NCI-H128 (cell line): ENCODE data around the gene SPNS3.

Source experiments
- DNase-seq: peaks from one replicate; lab custom pipeline; 2025; ENCODE audit not compliant: unreplicated experiment; lab: John Stamatoyannopoulos, UW

SPNS3 gene

DNA sequence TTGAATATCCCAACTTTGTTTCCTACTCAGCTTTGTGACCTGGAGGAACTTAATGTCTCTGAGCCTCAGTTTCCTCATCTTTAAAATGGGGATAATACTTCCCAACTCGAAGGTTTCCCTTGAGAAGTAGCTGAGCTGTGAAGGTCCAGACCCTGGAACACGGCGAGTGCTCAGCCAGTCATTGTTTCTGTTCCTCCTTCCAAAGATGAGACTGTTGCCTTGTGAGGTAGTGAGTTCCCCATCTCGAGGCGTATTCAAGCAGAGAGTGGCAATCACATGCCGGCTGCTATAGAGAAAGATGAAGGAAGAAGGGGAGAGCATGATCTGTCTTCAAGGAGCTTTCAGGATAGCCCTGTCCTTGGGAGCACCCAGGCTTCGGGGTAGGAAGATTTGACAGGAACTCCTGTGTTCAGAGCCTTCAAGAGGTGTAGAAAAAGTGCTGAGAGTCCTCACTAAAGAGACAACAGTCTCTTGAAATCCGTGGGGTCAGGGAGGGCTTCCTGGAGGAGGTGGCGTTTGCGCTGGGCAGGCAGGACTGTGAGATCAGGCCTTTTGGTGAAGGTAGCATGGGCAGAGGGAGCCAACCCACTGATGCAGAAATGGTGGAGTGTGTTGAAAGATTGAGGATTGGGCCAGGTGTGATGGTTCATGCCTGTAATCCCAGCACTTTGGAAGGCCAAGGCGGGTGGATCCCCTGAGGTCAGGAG lies 92.1 kb downstream of the SPNS3 start:
- no peak for DNase-seq

DNA sequence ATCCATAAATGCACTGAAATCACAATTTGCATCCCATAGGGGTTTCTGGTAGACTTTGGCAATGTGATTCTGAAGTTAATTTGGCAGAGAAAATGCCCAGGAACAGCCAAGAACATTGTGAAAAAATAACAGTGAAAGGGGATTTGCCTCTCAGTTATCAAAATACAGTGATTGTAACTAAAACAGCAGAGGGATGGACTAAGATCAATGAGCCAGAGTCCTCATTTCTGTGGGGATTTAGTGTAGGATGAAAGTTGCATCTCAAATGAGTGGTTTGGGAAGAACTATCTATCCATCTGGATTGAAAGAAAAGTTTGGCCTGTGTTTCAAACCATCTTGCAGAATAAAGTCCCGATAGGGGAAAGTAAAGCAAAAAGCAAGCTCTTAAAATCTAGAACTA lies 93.4 kb downstream of the SPNS3 start:
- DNase-seq, result no peak

DNA sequence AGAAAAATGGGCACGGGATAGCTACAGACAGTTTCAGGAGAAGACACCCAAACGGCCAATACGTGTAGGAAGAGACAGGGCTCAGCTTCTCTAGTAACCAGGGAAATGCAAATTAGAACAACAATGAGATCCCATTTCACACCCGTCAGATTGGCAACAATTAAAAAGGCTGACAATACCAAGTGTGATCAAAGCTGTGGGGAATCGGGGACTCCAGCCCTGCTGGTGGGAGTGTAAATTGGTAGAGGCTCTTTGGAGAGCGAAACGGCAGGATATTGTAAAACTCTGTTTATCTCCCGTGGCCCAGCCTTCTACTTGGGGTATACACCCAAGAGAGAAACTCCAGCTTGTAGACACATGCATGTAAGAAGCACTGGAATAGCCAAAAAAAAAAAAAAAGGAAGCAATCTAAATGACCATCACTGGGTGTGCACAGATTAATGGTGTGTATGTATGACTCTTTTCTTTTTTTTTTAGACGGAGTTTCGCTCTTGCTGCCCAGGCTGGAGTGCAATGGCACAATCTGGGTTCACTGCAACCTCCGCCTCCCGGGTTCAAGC lies 93.9 kb downstream of the SPNS3 start:
- DNase-seq, result no peak

DNA sequence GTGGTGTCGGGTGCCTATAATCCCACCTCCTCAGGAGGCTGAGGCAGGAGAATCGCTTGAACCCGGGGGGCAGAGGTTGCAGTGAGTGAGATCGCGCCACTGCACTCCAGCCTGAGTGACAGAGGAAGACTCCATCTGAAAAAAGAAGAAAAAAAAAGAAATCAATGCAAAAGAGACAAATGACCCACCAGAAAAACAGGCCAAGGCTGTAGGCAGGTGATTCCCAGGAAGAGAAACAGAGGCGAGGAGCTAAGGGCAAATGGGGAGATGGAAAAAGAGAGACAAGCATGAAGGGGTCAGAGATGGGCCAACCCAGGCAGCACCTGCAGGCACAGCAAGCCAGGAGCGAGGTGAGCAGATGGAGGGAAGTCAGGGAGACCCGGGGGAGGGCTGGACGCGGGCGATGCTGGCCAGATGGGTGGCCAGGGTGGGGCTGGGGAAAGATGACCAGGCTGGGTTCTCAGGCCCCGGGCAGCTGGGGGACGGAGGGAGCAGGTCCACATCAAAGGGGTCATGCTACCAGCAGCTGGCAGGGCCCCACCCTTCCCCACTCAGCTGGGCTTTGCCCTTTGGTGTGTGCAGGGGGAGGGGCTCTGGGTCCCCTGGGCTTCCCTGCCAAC lies 95.9 kb downstream of the SPNS3 start:
- no peak for DNase-seq

DNA sequence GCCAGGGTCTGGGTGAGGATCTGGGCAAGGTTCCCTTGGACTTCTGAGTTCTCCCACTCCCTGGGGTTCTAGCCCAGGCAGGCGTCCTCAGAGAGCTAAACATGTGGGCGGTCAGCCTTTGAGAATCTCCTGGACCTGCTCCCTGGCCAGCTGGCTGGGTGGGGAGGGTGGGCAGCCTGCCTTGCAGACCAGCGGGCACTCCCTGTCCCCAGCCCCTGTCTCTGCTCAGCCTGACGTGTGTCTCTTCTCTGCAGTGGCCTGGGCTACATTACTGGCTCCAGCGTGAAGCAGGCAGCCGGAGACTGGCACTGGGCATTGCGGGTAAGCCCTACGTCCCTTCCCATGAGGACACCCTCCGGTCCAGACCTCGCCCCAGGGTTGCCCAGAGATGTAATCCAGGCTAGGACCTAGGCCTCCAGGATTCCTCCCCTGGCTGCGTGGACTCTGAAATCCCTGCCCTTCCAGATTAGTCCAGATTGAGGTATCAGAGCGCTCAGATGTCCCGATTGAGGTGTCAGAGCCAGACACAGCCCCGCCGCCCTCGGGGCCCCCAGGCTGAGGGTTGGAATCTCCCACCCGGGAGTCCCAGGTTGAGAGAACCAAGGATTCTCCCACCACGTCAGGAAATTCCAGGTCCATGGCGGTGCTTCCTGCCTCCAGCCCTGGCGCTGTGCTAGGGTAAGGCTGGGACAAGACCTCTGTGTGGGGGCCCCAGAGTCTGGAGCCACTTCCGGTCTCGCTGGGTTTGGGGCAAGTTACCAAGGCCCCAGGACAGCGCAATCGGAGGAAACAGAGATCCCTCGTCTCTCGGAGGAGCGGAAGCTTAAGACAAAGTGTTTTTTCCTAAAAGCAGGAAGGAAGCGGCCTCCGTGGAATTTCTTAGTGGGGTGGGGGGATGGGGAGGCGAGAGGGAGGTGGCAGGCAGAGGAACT lies 97.3 kb downstream of the SPNS3 start:
- DNase-seq, result no peak

DNA sequence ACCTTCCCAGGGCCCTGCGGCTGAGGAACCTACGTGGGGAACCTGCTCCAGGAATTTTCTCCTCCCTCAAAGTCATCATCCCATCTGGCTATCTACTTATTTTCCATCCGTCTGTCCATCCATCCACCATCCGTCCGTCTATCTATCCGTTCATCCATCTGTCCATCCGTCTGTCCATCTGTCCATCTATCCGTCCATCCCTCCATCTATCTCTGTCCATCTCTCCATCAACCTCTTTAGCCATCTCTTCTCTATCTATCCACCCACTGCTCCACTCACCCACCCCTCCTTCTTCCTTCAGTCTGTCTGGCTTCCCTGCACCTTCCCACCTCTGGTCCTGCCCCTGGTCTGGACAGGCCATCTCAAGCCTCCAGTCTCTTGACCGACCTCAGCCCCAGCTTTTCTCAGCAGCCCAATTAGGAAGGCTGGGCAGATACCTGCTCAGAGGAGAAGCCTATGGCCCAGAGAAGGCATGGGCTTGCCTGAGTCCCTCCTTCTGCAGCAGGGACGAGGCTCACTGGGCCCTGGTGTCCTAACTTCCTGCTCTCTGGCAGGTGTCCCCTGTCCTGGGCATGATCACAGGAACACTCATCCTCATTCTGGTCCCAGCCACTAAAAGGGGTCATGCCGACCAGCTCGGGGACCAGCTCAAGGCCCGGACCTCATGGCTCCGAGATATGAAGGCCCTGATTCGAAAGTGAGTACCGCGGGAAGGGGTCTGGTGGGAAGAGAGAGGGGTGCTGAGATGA lies 98.4 kb downstream of the SPNS3 start:
- no peak for DNase-seq

DNA sequence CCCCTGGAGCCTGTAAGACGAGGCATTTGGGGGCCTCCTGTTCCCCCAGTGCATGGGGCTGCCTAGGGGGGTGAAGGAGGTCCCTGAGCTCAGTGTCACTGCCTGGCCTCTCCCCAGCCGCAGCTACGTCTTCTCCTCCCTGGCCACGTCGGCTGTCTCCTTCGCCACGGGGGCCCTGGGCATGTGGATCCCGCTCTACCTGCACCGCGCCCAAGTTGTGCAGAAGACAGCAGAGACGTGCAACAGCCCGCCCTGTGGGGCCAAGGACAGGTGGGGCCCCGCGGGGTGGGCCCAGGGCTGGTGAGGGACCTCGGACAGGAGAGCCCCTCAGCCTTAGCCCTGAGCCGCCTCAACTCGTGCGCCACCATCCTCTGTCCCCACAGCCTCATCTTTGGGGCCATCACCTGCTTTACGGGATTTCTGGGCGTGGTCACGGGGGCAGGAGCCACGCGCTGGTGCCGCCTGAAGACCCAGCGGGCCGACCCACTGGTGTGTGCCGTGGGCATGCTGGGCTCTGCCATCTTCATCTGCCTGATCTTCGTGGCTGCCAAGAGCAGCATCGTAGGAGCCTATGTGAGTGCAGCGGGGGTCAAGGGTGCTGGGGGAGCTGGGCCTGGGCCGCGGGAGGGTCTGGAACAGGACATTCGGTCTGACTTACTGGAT lies 99.3 kb downstream of the SPNS3 start:
- no peak for DNase-seq

DNA sequence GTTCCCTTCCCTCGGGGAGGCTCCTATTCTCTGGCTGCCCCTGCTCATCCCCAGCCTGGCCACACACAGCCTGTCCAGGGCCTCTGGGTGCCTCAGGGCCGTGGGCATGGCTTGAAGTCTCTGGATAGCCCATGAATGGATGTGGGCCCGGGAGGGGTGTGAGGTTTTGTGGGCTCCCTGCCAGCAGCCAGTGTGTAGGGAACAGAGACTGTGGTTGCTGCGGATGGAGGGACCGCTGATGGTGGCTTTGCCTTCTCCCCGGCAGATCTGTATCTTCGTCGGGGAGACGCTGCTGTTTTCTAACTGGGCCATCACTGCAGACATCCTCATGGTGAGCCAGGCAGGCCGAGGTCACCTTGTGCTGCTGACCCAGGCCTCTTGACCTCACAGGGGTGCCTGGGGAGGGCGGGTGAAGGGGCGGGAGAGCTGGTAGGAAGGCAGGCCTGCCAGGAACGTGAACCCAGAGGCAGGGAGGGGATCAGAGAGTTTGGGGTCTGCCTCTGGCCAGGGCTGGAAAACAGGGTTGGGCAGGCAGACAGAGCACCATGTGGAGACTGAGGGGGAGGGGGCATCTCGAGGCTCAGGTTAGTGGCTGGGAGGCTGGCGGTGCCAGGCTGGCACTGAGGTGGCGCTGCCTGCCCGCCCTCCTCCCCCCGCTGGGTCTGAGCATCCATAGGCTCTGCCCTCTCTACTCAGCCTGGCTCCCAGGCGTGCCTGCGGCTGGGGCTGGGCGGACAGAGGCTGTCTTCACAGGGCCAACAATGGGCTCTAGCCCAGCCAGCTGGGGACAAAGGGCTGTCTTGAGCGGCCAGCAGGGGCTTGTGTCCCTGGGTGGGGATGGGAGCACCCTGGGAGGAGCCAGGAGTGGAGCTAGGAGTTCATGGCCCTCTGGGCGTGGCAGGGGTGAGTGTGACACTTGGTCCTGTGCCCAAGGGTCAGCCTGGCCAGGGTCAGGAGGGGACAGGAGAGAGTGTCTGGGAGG lies 100.1 kb downstream of the SPNS3 start:
- DNase-seq, result no peak

DNA sequence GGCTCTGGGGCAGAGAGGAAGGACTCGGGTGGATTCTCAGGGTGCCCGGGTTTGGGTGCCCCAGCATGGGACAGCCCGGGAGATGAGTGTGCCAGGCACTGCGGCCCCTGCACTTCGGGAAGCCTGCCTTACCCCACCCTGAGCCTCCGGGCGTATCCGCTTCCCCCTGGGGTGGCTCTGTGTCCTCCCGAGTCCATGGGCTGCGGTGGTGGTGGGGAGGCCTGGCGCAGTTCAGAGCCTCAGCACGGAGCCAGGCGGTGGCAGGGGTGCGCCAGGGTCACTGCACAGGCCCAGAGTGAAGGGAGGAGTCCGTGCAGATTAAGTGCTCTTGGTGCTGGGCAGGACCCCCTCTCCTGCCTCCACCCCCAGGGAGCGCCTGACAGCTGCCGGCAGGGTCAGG lies 100.8 kb downstream of the SPNS3 start:
- DNase-seq, result no peak

DNA sequence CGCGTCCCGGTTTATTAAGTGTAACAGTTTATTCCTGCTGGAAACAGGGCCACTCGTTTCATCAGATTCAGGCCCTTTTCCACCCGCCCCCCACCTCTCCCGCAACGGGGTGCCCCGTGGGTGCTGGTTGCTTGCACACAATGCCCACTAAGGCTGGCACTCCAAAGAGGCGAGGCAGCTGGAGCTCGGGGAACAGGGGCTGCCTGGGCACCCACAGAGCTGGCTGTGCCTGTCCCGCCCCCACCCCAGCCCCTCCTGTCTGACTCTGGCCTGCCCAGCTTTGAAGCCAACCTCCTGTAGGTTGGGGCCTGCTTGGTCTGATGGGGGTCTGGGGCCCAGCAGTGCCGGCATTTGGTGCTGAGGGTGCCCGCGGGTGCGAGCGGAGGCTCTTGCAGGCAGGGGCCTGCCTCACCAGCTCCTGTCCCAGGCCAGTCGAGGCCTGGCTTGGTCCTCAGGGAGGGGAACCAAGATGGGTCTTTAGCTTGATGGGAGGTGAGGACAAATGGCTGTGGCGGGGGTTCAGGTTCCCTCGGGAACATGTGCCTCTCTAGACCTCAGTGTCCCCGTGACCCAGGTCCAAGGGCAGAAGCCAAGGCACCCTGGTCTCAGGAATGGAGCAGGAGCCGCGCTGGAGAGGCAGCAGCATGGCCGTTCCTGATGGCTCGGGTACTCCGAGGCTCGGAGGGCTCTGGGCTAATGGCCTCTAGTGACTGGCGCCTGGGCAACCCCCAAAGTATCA lies 101.4 kb downstream of the SPNS3 start:
- no peak for DNase-seq

DNA sequence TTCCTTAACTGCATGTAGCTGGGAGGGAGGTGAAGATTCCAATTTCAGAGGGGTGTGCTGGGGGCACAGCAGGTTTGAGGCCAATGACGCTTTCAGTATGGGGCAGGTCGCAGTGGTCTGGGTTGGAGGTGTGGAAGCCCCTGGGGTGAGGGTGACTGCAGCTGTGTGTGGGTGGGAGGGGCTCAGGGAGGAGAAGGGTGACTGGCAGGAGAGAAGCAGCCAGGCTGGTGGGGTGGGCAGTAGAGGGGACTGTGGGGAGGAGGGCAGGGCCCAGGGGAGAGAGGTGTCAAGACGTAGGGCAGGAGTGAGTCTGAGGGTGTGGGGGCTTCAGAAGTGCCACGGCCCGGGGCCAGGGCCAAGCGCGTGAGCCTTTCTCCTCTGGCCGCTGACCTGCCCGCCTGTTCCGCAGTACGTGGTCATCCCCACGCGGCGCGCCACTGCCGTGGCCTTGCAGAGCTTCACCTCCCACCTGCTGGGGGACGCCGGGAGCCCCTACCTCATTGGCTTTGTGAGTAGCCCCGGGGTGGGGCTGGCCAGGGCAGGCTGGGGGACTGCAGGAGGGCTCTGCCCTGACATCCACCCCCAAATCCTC lies 102.0 kb downstream of the SPNS3 start:
- DNase-seq, result no peak

DNA sequence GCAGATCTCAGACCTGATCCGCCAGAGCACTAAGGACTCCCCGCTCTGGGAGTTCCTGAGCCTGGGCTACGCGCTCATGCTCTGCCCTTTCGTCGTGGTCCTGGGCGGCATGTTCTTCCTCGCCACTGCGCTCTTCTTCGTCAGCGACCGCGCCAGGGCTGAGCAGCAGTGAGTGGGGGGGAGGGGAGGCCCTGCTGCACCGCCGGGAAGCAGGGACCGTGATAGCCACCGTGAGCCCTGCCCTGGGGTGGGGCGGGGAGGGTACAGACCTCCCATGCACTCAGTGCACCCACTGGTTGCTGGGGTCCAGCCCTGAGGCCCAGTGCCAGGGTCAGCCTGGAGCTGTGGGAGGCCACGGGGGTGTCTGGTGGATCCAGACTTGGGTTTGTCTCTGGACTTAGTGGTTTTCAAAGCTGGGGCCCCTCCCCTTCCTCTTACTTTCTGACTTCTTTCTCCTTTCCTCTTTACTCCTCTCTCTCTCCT lies 102.6 kb downstream of the SPNS3 start:
- no peak for DNase-seq

DNA sequence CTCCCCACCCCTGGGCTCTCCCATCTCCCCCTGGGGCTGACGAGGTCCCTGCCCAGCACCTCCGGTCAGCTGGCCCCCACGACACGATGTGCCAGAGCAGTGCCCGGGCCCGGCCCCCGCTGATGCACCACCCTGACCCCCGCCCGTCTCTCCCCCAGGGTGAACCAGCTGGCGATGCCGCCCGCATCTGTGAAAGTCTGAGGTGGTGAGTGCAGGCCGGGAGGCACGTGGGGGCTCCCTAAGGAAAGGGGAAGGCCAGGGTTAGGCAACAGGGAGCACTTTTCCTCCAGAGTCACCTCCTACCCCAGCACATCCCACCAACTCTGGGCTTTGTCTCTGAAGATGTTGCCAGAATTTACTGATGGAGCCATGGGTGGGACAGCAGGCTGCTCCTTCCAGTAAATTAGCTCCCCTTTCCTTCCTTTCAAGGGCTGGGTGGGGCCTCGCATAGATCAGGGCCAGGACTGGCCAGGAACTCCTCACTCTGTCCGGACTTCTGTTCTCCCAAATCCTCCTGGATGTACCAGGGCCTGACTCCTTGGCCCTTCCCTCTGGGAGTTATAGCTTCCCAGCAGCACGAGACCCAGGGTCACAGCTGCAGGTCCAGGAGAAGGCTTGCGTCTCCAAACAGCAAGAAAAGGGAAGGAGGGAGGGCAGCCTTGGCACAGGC lies 103.1 kb downstream of the SPNS3 start:
- no peak for DNase-seq
